HG02642 (cell line): ENCODE results near the gene B9D1.
"Not testable (repeated sequence)": the region's sequence is repeated elsewhere in the genome, so short reads cannot be mapped to it uniquely, and the experiment has no call there.

Experiments
- ATAC-seq: cut with Tn5 transposase; IDR thresholded peaks from one replicate; pipeline ENCODE4 v1.9.1; 2021; ENCODE audit warnings: mild to moderate bottlenecking; ENCODE audit not compliant: unreplicated experiment, poor library complexity

B9D1 gene

GRCh38 chr17:19361326-19361725, 1.2 kb downstream of the B9D1 start:
- no peak for ATAC-seq

- ATAC-seq: no peak
Measured at GRCh38 chr17:19360772-19361171, 1.8 kb downstream of the B9D1 start.

- no peak for ATAC-seq
Measured at GRCh38 chr17:19359856-19360255, 2.7 kb downstream of the B9D1 start.

GRCh38 chr17:19359151-19359550, 3.4 kb downstream of the B9D1 start:
- no peak for ATAC-seq

GRCh38 chr17:19357761-19358160, 4.8 kb downstream of the B9D1 start:
- ATAC-seq: no peak

DNA sequence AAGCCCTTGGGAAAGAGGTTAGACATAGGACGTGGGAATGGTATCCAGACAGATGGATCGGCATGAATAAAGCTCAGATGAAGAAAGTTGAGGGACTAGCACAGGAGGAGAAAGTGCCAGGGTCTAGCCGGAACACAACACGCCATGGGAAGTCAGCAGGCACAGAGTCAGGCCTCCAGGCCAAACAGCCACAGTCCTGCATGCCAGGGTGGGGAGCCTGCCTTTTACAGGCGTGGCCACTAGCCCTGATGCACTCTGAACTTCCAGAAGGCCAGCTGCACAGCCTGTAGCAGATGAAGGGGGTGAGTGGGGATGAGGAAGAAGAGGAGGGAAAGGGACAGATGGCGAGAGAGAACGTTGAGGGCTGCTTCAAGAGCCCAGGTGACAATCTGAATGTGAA, 5.2 kb downstream of the B9D1 start:
- ATAC-seq: no peak

GRCh38 chr17:19354748-19355147, 7.8 kb downstream of the B9D1 start:
- ATAC-seq: no peak

- ATAC-seq: not testable (repeated sequence)
Measured at GRCh38 chr17:19353401-19353800, 9.1 kb downstream of the B9D1 start.

DNA sequence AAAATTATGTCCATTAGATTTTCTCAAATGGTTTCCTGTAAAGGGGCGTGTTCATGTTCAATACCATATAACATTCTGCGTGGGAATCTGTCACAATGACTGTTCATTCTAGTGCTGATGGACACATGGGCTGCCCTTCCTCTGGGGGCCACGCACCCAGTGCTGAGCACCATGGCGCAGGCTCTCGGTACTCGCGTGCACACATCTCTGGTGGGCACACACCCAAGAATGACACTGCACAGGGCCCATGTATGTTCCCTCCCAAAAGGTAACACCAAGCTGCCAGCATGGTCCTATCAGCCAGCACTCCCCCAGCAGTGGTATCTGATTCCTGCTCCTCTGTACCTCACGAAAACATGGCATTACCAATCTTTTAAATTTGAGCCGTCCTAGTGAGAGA, 13.7 kb downstream of the B9D1 start:
- ATAC-seq: no peak

GRCh38 chr17:19348081-19348650, 14.4 kb downstream of the B9D1 start:
- no peak for ATAC-seq

DNA sequence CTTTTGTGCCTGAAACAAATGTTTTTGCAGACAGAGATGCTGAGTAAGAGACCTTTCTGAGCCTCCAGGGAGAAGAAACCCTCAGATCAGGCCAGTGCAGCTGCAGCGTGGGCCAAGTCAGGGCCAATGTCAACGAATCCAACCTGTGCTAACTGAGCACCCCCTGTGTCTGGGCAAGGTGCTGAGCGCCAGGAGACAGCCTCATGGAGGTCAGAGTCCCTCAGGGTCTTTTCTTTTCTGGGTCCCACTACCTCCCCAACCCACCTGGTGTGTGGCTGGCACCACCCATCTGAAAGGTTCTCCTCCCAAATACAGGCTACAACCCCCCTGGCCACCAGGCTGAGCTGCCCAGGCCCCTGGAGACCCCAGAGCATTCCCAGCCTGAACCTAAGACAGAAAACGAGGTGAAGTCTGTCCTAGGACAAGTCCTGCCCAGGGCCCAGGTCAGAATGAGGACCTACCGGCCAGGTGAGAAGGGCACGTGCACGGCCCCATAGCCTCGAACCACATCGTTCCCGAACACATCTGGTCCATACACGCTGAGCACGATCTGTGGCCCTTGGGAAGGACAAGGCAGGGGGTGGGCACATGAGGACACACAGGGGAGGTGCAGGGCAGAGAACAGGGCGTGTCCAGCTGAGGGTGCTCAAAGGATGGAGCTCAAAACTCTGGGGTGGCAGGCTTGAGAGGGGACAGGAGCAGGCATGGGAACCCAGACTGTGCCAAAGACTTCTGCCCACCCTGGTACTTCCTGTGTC, 15.0 kb downstream of the B9D1 start:
- no peak for ATAC-seq

- no peak for ATAC-seq
Measured at GRCh38 chr17:19346351-19347255, 15.9 kb downstream of the B9D1 start.

- no peak for ATAC-seq
Measured at GRCh38 chr17:19345486-19346350, 16.8 kb downstream of the B9D1 start.

- ATAC-seq: no peak
Measured at GRCh38 chr17:19345067-19345460, 17.5 kb downstream of the B9D1 start.

DNA sequence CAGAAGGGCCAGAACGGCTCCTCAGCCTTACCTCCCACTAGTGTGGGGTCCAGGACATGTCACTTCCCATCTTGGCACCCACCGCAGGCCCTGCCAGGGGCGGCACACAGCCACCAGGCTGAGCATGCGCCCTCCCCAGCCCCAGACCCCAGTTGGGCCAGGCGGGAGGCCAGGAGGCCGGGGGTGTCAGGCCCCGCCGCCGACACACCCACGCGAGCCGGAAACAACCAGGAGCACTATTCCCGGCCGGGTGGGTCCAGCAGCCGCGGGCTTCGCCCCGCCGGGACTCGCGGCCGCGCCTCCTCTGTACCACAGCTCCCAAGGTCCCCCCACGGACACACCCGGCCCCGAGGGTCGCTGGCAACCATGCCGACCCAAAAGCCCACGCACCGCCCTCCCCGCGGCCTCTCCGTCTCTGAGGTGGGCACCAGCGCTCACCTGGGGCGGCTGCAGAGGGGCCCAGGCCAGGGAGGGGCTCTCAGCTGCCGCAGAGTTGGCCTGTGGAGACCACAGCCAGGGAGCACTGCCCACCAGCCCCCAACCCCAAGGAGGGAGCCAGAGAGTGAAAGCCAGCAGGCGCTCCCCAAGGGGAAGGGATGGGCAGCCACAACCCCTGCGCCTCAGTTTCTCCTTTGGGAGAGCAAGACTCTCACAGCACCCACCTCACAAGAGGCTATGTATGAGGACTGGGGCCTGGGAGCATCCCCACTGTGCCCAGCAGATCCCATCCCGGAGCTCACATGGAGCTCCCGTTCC, 18.0 kb downstream of the B9D1 start:
- ATAC-seq: no peak

GRCh38 chr17:19343671-19344151, 18.8 kb downstream of the B9D1 start:
- no peak for ATAC-seq

DNA sequence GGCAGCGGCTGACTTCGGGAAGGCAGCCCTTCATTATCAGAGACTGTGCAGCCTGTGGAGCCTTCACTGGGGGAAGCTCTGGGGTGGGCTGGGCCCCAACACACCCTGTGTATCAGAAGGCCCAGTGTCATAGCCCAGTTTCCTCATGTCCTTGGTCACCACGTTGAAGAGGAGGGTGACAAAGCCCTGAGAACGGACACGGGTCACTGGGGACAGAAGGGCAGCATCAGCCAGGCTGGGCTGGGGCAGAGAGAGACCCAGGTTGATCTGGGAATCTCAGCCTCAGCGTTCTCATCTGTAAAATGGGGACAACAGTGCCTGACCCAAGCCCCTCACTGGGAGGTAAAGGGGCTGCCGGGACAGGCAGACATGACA, 19.3 kb downstream of the B9D1 start:
- ATAC-seq: no peak

DNA sequence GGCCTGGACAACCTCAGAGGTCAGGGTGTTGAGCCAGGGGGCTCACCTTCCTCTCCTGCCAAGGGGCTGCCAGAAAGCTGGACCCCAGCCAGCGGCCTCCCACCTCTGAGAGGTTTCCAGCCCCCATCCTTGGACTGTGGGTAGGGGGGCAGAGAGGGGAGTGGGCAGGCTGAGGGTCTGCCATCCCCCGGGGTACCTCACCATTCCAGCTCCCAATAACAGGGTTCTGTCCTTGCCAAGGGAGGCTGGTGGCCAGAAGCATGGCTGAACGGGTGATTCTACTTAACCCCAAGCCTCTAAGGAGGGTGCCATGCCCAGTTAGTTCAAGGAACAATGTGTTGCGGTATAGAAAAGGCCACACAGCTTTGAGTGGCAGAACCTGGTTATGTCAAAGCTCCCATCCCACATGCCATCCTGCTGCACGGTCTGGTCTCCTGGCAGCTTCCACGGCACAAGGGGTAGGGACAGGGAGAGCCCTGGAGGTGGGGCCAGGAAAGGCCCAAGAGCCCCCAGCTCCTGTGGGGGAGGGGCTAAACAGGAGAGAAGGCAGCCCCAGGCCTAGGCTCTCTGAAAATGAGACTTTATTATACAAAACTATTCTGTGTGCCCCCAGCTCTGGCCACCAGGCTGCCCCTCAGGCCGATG, 19.8 kb downstream of the B9D1 start:
- ATAC-seq: no peak
